BE2C (cell line): ENCODE results near the gene ARPC2.

Source experiments
- DNase-seq: peaks from one replicate; pipeline ENCODE4 v3.0.0-alpha.2; 2020
- H3K27me3 ChIP-seq: fragments of 250-450 bp; sonication (Bioruptor Pico); 2 replicates; pipeline ENCODE4 v1.5.1; 2020; ENCODE audit warnings: mild to moderate bottlenecking
- H3K36me3 ChIP-seq: fragments of 250-450 bp; sonication (Bioruptor Pico); 2 replicates; pipeline ENCODE4 v1.5.1; 2020; ENCODE audit warnings: mild to moderate bottlenecking
- H3K4me1 ChIP-seq: fragments of 250-450 bp; sonication (Bioruptor Pico); 2 replicates; pipeline ENCODE4 v1.5.1; 2020
- H3K4me3 ChIP-seq: 2 replicates; pipeline ENCODE4 v1.5.1; 2011; ENCODE audit warnings: low read depth, low read length
- H3K9me3 ChIP-seq: fragments of 250-450 bp; sonication (Bioruptor Pico); 2 replicates; pipeline ENCODE4 v1.5.1; 2020
- TF ChIP-seq, protein P1 (sequence below): IDR thresholded peaks from 2 replicates; pipeline ENCODE4 v1.5.1; 2012; ENCODE audit warnings: mild to moderate bottlenecking, low read depth, low read length

The ARPC2 gene

DNA sequence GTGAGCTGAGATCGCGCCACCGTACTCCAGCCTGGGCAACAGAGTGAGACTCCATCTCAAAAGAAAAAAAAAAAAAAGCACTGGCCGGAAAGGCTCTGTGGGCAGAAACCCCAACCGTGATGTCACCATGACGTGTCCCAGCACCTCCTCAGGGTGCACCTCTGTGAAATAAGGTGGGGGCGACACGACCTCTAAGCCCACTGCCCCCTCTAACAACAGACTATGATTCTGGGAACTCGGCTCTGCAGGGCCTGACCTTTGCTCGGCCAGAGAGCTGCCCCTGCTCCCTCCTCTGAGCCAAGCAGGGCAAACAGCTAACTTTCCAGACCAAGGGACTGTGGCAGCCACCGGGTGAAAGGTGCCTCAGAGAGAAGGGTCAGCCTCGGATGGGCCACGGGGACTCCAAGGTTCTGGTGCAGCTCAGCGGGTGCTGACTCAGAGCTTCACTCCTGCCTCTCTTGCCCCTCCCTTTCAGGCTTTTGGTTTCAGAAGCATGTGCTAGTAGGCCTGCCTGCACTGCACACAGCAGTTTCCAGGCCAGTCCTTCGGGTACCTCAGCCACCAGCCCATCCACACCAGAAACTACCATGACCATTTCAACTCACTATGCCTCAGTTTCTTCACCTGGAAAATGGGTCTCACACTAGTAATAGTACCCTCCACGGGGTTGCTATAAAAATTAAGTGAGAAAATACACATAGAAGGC lies 67.3 kb downstream of the ARPC2 start:
- no peak for DNase-seq
- Histone ChIP-seq H3K4me1 (peaks cover 5% of the 10 kb centered on the region; the same call in 1 of the 2 replicates), H3K4me3 (no peak overlapping the region), H3K36me3 (no peaks in the 10 kb centered on the region), H3K27me3 (no peaks in the 10 kb centered on the region), H3K9me3 (no peaks in the 10 kb centered on the region)
- TF ChIP-seq, protein P1, sequence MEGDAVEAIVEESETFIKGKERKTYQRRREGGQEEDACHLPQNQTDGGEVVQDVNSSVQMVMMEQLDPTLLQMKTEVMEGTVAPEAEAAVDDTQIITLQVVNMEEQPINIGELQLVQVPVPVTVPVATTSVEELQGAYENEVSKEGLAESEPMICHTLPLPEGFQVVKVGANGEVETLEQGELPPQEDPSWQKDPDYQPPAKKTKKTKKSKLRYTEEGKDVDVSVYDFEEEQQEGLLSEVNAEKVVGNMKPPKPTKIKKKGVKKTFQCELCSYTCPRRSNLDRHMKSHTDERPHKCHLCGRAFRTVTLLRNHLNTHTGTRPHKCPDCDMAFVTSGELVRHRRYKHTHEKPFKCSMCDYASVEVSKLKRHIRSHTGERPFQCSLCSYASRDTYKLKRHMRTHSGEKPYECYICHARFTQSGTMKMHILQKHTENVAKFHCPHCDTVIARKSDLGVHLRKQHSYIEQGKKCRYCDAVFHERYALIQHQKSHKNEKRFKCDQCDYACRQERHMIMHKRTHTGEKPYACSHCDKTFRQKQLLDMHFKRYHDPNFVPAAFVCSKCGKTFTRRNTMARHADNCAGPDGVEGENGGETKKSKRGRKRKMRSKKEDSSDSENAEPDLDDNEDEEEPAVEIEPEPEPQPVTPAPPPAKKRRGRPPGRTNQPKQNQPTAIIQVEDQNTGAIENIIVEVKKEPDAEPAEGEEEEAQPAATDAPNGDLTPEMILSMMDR, result no peak

DNA sequence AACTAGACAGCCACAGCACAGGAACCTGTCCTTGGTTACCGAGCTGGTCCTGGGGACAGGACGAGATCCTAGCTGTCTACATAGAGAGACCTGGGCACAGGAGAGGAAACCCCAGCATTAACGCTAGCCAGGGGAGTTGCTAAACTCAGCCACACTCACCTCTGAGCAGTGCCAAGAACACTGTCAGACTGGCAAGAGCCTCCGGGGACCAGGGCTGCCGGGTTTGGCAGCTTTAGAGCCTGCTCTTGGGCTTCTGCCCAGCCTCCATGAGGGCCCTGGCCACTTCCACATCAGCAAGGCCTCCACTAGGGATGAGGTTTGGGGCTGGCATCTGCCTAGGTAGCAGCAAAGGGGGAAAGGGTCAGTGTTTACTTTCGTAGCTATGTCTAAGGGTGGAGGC lies 68.6 kb downstream of the ARPC2 start:
- no peaks in the 10 kb centered on the region for H3K36me3 ChIP-seq
- no peak for DNase-seq
- no peaks in the 10 kb centered on the region for H3K27me3 ChIP-seq
- peaks cover 5% of the 10 kb centered on the region; the same call in 1 of the 2 replicates for H3K4me1 ChIP-seq
- TF ChIP-seq, protein P1, result no peak
- H3K9me3 ChIP-seq, result no peaks in the 10 kb centered on the region
- H3K4me3 ChIP-seq, result no peak overlapping the region

DNA sequence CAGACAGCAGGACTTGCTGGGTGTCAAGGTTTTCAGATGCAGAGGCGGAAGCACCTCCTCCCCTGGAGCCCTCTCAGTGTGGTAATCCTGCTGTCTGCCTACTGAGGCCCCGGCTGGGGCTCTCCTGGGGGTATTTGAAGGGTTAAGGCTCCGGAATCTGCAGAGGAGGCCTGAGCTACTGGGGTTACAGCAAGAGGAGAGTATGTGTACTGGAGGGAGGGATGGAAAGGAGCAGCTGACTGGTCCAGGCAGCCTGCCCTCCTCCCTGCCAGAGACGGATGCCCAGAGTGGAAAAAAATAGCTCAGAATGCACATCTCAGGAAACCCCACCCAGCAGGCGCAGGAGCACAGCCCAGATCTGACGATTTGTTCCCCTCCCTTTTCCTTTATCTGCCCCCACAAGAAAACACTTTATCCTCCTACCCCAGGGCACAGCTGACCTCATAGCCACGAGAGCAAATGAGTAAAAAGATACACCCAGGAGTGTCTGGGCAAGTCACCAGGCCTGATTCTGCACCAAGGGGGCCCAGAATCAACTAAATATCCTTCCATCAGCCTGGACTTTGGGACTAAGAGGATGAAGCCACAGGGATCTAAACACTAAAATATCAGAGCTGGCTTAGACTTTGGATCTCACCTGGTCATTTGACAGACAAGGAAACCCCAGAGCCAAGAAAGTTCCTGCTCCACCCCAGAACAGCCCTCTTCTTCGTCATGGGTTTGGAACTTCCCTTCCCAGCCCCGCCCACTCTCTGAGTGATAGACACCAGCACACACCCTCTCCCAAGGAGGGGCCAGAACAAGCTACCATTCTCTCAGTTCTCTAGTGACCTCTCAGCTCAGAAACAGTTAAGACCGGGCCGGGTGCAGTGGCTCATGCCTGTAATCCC lies 69.8 kb downstream of the ARPC2 start:
- peak; percentile 58 for DNase-seq
- Histone ChIP-seq H3K4me1 (peaks cover 5% of the 10 kb centered on the region; the same call in 1 of the 2 replicates), H3K9me3 (no peaks in the 10 kb centered on the region), H3K27me3 (no peaks in the 10 kb centered on the region), H3K4me3 (0 out of 2 replicates have a peak overlapping the region, but pooled peaks have one; percentile 8), H3K36me3 (no peaks in the 10 kb centered on the region)
- TF ChIP-seq, protein P1, result no peak

DNA sequence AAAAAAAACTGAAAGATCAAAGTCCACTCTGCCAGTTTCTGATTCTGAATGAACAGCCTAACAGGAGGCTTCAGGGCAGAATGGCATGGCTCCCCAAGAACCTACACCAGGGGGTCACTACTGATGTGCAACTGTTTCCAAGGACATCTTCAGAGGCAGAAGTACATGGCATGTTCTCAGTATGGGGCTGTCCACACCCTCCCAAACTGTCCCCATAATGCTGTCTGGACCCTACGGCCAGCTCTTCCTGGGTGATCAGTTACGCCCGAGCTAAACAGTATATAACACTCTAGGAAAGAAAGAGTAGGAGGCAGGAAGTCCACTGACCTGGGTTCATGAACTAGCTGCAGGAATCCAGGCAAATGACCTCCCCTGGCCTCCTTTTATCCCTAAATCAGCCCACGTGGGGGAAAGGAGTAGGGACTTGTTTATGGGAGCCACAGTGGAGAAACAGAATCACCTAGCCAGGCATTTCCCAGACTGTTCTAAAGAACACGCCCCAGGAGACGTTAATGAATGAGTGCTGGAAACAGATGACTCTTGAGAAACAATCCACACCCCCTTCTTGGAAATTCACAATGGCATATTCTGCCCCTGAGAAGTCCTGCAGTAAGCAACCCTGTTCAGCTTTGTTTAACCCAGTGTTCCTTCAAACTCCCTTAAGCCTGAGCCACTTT lies 72.8 kb downstream of the ARPC2 start:
- Histone ChIP-seq H3K4me1 (peaks cover 8% of the 10 kb centered on the region; the same call in 1 of the 2 replicates), H3K4me3 (no peak overlapping the region), H3K27me3 (no peaks in the 10 kb centered on the region), H3K9me3 (no peaks in the 10 kb centered on the region), H3K36me3 (no peaks in the 10 kb centered on the region)
- TF ChIP-seq, protein P1, result no peak
- no peak for DNase-seq

DNA sequence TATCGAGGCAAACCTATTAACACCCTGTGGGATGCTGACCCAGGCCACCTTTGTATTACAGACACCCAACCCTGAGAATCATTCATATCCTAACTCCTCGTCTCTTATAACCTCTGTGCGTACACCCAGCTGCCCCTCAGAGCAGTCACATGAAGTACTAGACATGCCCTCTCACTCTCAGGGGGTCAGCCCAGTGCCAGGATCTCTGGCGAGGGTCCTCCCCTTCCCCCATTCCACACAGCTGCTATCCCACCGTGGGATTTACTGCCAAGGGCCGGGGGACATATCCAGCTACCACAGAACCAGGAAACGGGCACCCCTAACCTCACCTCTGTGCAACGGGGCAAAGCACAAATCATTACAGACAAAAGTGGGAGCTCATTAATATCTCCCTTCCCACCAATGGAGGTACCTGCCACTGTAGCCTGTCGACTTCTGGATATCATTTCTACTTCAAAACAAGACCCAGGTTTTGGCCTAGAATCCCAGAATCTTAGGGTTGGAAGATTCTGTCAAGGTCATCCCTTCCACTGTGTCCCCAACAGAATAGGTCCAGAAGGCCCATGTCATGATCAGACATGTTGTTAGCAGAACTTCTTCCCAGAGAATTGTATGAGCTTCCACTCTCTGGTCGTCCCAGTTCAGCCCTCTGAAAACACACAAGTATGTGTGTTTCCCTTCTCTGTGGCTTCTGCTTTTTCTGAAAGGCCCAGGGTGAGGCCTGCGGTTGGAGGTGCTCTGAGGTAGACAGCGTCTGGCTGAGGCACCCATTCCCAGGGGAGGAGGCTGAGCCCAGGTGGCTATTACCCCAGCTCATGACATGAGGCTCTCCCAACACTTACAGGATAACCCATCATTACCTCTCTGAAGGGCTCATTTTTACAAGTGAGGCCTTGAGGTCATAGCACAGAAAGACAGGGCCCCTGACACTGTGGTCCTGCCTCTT lies 73.6 kb downstream of the ARPC2 start:
- Histone ChIP-seq H3K36me3 (no peaks in the 10 kb centered on the region), H3K9me3 (no peaks in the 10 kb centered on the region), H3K4me3 (no peak overlapping the region), H3K4me1 (peaks cover 8% of the 10 kb centered on the region; the same call in 1 of the 2 replicates), H3K27me3 (no peaks in the 10 kb centered on the region)
- DNase-seq, result no peak
- TF ChIP-seq, protein P1, result no peak
